Activated CD4-positive, alpha-beta T cell treated with anti-CD3 and anti-CD28 coated beads, Interleukin-2, amount 10 ng/mL, durations not matched to agents 24 days and 14 days (primary cell): ENCODE measurements around the gene SBNO2. TPM values are rescaled to one million over a fixed set of nuclear protein-coding genes. Genes with fewer than 3 reads are reported as not detected.
A peak's percentile ranks its signal among the peaks of the same experiment; 100 is the strongest.
"Not testable (repeated sequence)": the region's sequence is repeated elsewhere in the genome, so short reads cannot be mapped to it uniquely, and the experiment has no call there.

Source experiments
- DNase-seq: peaks from one replicate; pipeline ENCODE4 v3.0.0; 2022
- H3K27ac Mint-ChIP-seq: one replicate; pipeline ENCODE4 v1.8.0; 2022; ENCODE audit warnings: mild to moderate bottlenecking, mixed read lengths
- H3K27me3 Mint-ChIP-seq: one replicate; pipeline ENCODE4 v1.8.0; 2022; ENCODE audit warnings: mixed read lengths
- H3K36me3 Mint-ChIP-seq: one replicate; pipeline ENCODE4 v1.8.0; 2022; ENCODE audit warnings: low read depth, mild to moderate bottlenecking, mixed read lengths
- H3K4me1 Mint-ChIP-seq: one replicate; pipeline ENCODE4 v1.8.0; 2021; ENCODE audit warnings: mixed read lengths
- H3K4me3 Mint-ChIP-seq: one replicate; pipeline ENCODE4 v1.8.0; 2022; ENCODE audit warnings: mild to moderate bottlenecking, moderate library complexity, mixed read lengths
- H3K9me3 Mint-ChIP-seq: one replicate; pipeline ENCODE4 v1.8.0; 2021; ENCODE audit warnings: mixed read lengths
- intact Hi-C: fragments of 100-400 bp; cut with micrococcal nuclease; formaldehyde crosslinking; loops from one replicate; pipeline ENCODE4 v1.15.1; 2023
- total RNA-seq: library from RNA; stranded (reverse); gene quantifications from 2 replicates; pipeline ENCODE4 v1.2.3, GENCODE V29; 2022

The SBNO2 gene
- total RNA-seq, 1 donor from 2014 or later, result 98.9 TPM

DNA sequence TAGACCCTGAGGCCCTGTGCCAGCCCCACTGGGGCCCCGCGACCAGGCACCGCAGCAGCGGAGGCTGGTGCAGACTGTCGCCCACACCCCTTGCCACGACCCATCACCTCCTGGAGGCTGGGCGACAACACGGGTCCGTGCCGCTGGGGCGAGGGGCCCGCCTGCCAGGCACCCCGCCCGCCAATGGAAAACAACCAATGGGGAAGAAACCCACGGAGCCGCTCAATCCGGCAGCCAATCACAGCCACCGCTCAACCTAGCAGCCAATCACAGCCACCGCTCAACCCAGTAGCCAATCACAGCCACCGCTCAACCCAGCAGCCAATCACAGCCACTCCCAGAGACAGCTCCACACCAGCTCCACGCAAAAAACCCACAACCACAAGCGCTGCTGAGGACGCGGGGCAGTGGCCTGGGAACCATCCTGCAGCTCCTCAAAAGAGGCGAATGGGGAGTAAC is 40.6 kb downstream of the SBNO2 start:
- Mint-ChIP-seq H3K4me1 (peaks cover 18% of the 10 kb centered on the region), H3K27ac (peak overlapping the region; percentile 86), H3K4me3 (peak overlapping the region; percentile 67), H3K9me3 (no peaks in the 10 kb centered on the region), H3K27me3 (no peaks in the 10 kb centered on the region), H3K36me3 (peaks cover 11% of the 10 kb centered on the region)
- intact Hi-C loops, result loop anchor here (2.0 to 5.0 kb wide), 3 partner anchors 31 to 59 kb away; partner anchors contain the start of genes GPX4 and SBNO2
- DNase-seq, result peak; percentile 89

DNA sequence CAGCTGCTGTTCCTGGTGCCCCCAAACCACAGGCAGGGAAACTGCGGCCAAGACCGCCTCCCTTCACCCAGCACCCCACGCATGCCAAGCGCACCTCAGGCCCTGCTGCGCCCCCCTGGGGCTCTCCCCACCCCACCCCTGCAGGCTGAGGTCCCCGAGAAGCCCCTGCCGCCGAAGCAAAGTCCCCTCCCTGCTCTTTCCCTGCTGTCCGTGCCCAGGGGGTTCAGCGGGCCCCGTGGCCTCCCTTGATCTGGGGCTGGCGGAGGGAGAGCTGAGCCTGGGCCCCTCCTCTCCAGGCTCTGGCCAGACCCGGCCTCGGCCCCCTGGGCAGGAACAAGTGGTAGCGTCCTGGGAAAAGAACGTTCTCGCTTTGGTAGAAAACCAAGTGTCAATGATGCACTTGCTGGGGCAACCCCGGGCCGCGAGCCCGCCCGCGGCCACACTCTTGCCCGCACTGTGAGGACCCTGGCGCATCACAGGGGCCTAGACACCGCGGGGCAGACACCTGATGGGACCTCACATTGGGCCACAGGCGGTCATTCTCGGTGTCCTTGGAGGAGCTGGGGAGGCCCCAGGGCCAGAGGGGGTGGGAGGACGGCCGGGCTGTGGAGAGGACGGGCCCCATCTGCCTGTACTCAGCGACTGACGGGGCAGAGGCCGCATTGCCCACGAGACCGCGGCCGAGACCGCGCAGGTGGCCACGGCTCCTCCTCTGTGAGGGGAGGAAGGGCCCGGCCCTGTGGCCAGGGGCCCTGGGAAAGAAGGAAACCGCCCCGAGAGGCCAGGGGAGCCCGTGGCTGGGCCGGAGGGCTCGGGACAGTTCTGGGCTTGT is 41.3 kb downstream of the SBNO2 start:
- Mint-ChIP-seq H3K4me1 (peaks cover 18% of the 10 kb centered on the region), H3K36me3 (peaks cover 14% of the 10 kb centered on the region), H3K4me3 (peak overlapping the region; percentile 93), H3K27me3 (no peaks in the 10 kb centered on the region), H3K27ac (peak overlapping the region; percentile 90), H3K9me3 (no peaks in the 10 kb centered on the region)
- peak; percentile 79 for DNase-seq
- intact Hi-C loops, result loop anchor here (2.0 to 5.0 kb wide), 3 partner anchors 30 to 60 kb away; partner anchors contain the start of genes GPX4 and SBNO2

DNA sequence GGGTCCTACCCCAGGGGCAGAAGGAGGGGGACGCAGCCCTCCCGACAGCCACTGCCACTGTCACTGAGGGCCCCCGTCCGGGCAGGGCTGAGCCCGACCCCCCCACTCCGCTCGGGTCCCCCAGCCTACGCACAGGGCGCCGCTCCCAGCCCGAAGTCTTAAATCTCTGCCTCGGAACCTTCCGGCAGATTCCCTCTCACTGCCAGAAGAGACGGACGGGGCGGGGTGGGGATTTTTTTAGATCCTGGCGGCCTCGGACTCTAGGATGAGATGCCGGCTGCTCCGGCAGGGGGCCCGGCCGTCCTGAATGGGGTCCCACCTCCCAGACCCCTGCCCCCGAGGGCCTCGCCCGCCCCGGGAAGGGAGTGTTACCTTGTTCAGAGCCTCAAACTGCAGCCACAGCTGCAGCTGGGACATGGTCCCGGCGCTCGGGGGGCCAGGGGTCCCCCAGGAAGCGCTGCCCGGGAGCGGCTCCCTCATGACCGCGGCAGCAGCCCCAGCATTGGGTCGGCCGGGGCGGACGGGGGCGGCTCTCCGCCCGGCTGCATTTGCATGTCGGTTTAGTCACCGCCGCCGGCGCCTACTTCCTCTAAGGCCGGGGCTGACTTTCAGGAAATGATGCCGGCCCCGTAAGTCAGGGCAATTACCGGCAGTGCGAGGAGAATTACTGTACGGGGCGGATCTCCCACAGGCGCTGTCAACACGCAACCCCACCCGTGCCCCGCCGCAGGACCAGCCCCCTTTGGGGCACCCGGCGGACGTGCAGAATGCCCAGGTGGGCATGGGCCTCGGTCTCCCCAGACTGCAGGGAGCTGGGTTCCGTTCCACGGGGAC is 42.1 kb downstream of the SBNO2 start:
- intact Hi-C loops, result loop anchor here (2.0 to 5.0 kb wide), 3 partner anchors 29 to 60 kb away; partner anchors contain the start of genes GPX4 and SBNO2
- Mint-ChIP-seq H3K36me3 (peaks cover 20% of the 10 kb centered on the region), H3K9me3 (no peaks in the 10 kb centered on the region), H3K4me3 (peak overlapping the region; percentile 93), H3K4me1 (peaks cover 19% of the 10 kb centered on the region), H3K27me3 (no peaks in the 10 kb centered on the region), H3K27ac (peak overlapping the region; percentile 90)
- DNase-seq, result peak; percentile 97

DNA sequence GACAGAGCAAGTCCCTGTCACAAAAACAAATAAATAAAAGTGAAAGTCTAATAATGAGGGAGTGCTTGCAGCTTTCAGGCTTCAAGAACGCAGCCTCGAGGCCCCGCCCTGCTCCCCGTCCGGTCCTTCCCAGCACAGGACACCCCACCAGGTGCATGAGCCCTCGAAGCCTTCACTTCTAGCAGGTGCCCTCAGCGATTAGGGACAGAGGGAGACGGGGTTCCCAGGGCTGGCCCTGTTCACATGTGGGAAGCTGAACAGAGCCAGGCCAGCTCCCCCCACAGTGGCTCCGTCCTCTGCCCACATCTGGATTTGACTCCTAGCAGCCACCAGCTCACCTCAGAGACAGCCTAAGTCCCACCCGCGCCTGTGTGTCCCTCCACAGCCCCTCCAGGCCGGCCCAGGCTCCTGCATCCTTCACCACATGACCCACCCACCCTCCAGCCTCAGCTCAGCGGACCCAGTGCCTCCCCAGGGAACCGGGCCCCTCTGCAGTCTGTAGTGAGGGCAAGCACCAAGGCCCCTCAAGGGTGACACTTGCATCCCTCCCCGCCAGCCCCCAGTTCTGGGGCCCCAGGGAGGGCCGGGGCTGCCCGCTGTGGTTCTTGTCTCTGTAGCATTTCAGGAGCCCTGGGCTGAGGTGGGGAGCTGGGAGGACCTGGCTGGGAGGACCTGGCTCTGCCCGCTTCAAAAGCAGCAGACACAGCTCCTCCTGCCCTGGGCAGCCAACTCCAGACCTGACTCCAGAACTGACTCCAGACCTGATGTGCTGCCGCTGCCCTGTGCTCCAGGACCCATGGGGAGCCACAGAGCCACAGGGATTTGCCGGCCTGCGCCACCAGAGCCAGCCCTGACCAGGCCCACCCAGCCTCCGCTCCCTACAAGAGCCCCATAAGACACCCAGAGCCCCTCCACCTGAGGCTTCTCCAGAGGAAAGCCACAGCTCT is 43.0 kb downstream of the SBNO2 start:
- DNase-seq, result peak; percentile 88
- Mint-ChIP-seq H3K27ac (peak overlapping the region; percentile 90), H3K4me3 (peak overlapping the region; percentile 93), H3K36me3 (peaks cover 24% of the 10 kb centered on the region), H3K27me3 (no peaks in the 10 kb centered on the region), H3K9me3 (no peaks in the 10 kb centered on the region), H3K4me1 (peaks cover 17% of the 10 kb centered on the region)
- intact Hi-C loops, result loop anchor here (5.0 kb wide), 2 partner anchors 41 to 61 kb away; partner anchors contain the start of gene SBNO2

DNA sequence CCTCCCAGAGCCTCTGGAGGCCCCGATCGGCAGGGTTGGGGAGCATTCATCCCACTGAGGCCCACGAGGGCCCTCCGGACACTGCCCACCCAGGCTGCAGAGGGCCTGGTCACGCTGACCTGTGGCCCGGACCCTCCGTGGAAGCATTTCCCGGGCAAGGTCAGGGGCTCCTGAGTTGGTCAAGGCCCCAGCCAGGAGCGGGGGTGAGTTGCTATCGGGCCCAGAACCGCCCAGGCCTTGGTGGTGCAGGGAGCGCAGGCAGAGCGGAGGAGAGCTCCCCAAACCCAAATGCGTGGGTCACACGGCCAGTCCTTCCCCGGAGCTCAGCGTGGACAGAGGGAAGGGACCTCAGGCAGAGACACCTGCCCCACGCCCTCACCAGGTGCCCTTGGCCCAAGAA is 44.5 kb downstream of the SBNO2 start:
- no peaks in the 10 kb centered on the region for H3K9me3 Mint-ChIP-seq
- intact Hi-C loops, result no loop called here

GRCh38 chr19:1129084-1129483 is 45.0 kb downstream of the SBNO2 start:
- H3K9me3 Mint-ChIP-seq, H3K27me3 Mint-ChIP-seq, H3K27ac Mint-ChIP-seq, DNase-seq, intact Hi-C loops: not testable (repeated sequence)
- Mint-ChIP-seq H3K4me3 (peak overlapping the region; percentile 93), H3K36me3 (peaks cover 33% of the 10 kb centered on the region), H3K4me1 (peaks cover 15% of the 10 kb centered on the region)

More for the DNA sequence above, 44.5 kb downstream of the SBNO2 start:
- Mint-ChIP-seq H3K36me3 (peaks cover 33% of the 10 kb centered on the region), H3K27ac (no peak overlapping the region), H3K4me1 (peaks cover 15% of the 10 kb centered on the region), H3K4me3 (peak overlapping the region; percentile 93), H3K27me3 (no peaks in the 10 kb centered on the region)
- DNase-seq, result no peak

DNA sequence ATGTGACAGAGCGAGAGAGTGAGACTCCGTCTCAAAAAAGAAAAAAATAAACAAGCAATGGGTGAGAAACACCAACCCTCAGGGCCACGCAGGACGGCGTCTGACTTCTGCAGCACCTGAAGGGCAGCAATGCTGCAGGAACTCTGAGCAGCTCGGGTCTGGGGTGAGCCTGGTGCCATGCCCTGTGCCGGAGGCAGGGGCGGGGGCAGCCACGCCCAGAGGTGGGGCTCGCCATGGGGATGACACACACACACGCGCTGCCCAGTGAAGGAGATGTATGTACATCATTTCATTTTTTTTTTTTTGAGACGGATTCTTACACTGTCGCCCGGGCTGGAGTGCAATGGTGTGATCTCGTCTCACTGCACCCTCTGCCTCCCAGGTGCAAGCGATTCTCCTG is 46.0 kb downstream of the SBNO2 start:
- H3K27ac Mint-ChIP-seq, result peak overlapping the region; percentile 53

GRCh38 chr19:1126984-1127760 is 46.9 kb downstream of the SBNO2 start:
- Mint-ChIP-seq H3K36me3 (peaks cover 37% of the 10 kb centered on the region), H3K4me1 (peaks cover 9% of the 10 kb centered on the region), H3K27me3 (no peaks in the 10 kb centered on the region), H3K9me3 (no peaks in the 10 kb centered on the region), H3K4me3 (no peak overlapping the region), H3K27ac (peak overlapping the region; percentile 60)
- no peak for DNase-seq
- intact Hi-C loops, result no loop called here

More for the DNA sequence above, 46.0 kb downstream of the SBNO2 start:
- Mint-ChIP-seq H3K27me3 (no peaks in the 10 kb centered on the region), H3K4me3 (no peak overlapping the region), H3K9me3 (no peaks in the 10 kb centered on the region), H3K4me1 (peaks cover 11% of the 10 kb centered on the region), H3K36me3 (peaks cover 32% of the 10 kb centered on the region)
- intact Hi-C loops, result no loop called here
- no peak for DNase-seq

- H3K4me1 Mint-ChIP-seq, result peaks cover 9% of the 10 kb centered on the region
- no peaks in the 10 kb centered on the region for H3K27me3 Mint-ChIP-seq
- intact Hi-C loops, result no loop called here
- no peak for DNase-seq
- no peak overlapping the region for H3K4me3 Mint-ChIP-seq
- no peaks in the 10 kb centered on the region for H3K9me3 Mint-ChIP-seq
- peaks cover 48% of the 10 kb centered on the region for H3K36me3 Mint-ChIP-seq
- H3K27ac Mint-ChIP-seq, result peak overlapping the region; percentile 56
Measured at GRCh38 chr19:1125601-1126467, 48.2 kb downstream of the SBNO2 start.

GRCh38 chr19:1123885-1124677 is 50.0 kb downstream of the SBNO2 start:
- peaks cover 3% of the 10 kb centered on the region for H3K4me1 Mint-ChIP-seq
- no peaks in the 10 kb centered on the region for H3K9me3 Mint-ChIP-seq
- peaks cover 49% of the 10 kb centered on the region for H3K36me3 Mint-ChIP-seq
- intact Hi-C loops, result no loop called here
- H3K4me3 Mint-ChIP-seq, result no peak overlapping the region
- no peak overlapping the region for H3K27ac Mint-ChIP-seq
- DNase-seq, result no peak
- H3K27me3 Mint-ChIP-seq, result no peaks in the 10 kb centered on the region

- no peak for DNase-seq
- no peak overlapping the region for H3K4me3 Mint-ChIP-seq
- no peak overlapping the region for H3K27ac Mint-ChIP-seq
- peaks cover 53% of the 10 kb centered on the region for H3K36me3 Mint-ChIP-seq
- no peaks in the 10 kb centered on the region for H3K27me3 Mint-ChIP-seq
- peaks cover 3% of the 10 kb centered on the region for H3K4me1 Mint-ChIP-seq
- H3K9me3 Mint-ChIP-seq, result no peaks in the 10 kb centered on the region
- intact Hi-C loops, result no loop called here
Measured at GRCh38 chr19:1123381-1123780, 50.7 kb downstream of the SBNO2 start.
